Fibroblast of peridontal ligament (primary cell): Measurements from ENCODE around the gene SEMA3C.
A peak's percentile ranks its signal among the peaks of the same experiment; 100 is the strongest.

ENCODE experiments used
- DNase-seq: peaks from one replicate; pipeline ENCODE4 v3.0.0-alpha.2; 2010; ENCODE audit errors: extremely low read depth

SEMA3C gene

DNA sequence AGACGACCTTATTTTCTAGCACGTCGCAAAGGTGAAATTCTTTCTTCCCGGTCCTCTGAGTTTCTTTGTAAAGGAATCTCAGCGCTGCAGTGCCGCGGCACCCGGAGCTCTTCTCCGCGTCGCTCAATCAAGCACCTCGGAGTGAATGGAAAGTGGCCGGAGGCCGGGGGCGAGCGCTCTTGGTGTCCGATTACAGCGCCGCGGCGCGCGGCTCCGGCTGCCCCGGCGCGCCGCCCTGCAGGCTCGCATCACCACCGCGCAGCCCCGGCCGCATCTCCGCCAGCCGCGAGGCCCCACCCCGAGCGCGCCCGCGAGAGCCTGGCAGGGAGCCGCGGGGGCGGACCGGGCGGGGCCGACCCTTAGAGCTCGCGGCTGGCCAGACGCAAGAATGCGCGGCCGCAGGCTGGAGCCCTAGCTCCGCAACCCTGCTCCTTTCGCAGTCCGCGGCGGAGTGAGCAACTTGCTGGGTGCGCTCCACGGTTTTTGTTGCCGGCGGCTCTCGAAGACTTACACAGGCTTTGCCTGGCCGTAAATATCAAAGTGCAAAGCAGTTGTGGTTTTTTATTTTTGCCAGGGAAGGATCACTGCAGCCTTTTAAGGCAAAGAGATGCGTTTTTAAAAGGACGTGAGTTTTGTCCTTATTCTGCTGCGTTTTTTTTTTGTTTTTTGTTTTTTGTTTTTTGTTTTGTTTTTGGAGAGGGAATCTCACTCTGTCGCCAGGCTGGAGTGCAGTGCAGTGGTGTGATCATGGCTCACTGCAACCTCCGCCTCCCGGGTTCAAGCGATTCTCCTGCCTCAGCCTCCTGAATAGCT is at the start of gene SEMA3C:
SEMA3C (minus strand) TSS at position 143 of the 813 bp plus-strand sequence. CDS start 2,270 bp downstream, outside the sequence.
- peak; percentile 94 for DNase-seq

DNA sequence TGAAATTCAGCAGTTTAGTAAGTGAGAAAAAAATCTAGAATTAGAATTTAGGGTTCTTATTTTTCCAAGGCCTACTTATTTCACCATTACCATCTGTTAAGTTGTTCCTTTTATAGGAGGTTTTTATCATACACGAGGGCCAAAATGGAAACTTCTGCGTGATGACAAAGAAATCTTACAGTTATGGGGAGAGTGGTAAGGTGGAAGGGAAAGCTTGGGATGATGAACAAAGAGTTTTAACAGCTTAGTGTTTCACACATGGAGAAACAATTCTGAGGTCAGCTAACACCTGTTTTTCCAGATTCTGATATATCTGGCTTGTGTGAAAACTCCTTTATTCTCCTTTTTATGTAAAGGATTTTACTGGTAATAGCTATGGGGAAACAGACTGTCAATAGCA is 49.8 kb upstream of the SEMA3C start:
- DNase-seq, result no peak

DNA sequence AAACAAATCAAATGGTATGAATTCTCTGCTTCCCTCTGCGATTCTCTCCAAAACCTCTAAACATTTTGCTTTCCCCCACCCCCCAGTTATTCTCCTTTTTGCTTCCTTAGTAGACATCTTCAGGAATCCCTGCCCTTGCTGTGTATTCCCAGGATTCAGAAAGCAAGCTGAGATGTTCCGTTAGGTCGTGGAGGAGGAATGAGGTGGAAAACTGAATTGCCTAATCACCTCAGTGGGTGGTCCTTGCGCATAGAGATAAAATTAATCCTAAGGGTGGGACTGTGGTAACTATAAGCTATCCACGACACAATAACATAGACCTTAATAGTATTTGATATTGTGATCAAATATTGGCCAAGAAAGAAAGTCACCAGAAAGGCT is 49.1 kb upstream of the SEMA3C start:
- peak; percentile 22 for DNase-seq

DNA sequence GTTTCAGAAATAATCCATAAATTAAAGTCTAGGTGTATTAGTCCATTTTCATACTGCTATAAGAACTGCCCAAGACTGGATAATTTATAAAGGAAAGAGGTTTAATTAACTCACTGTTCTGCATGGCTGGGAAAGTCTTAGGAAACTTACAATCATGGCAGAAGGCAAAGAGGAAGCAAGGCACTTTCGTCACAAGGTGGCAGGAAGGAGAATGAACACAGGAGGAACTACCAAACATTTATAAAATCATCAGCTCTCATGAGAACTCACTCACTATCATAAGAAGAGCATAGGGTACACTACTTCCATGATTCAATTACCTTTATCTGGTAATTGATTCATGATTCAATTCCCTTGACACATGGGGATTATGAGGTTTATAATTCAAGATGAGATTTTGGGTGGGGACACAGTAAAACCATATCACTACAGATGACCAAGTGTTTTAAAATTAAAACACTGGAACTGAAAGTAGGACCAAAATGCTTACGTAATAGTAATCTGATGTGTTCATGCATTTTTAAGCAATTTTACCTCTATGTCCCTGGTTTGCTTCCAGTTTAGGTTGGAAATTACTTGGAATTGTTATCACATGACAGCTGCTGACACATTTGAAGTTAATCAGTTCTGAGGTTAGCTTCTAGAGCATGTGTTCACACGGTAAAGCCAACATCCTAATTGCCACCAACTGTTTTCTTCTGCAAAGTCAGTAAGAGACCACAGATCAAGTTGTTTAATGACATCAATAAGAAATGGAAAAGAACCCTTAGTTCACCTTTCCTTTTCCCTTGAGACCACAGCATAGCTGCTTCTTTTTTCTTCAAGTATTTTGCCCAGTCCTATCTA is 48.4 kb upstream of the SEMA3C start:
- DNase-seq, result peak; percentile 71

DNA sequence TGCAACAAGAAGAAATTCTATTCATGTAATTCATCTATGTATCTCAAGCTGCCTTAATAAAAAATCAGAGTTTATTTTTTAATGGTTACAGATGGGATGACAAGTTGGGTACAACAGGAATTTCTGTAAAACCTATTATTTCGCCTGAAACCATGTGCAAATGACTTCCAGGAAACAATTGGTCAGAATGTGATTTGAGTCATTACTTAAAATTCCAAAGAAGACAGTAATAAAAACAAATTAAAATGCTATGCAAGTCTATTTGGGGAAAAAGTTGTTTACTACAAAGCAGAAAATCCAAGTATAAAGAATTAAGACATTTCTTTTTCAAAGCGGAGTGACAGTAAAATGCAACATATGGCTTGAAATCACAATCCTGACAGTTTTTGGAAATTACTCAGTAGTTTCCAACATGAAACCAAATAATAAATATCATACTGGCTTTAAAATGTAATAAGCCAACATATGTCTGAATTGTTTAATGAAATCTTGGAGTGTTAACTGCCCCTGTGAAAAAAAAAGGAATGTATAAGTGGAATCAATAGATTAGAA is 41.5 kb upstream of the SEMA3C start:
- peak; percentile 36 for DNase-seq

DNA sequence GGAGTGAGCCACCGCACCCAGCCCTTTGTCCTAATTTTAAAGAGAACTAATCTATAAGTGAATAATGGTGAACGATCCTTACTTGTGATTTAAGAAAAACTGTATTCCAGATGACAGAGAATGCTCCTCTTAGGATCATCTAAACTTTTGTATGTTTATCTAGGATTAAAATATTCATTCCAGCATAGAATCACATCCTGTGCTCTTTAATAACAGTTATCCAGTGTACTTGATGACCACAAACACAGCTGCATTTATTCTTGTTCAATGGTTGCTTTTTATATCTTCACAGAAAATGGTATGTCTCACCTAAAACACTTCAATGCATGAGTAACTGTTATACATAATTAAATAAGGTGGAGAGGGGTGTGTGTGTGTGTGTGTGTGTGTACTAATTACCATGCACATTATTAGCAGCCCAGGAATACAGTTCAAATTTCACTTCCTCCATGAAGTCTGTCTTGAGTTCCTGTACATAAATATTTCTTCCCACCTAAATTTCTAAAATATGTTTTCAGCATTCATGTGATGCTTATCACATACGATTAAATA is 38.5 kb upstream of the SEMA3C start:
- DNase-seq, result no peak

DNA sequence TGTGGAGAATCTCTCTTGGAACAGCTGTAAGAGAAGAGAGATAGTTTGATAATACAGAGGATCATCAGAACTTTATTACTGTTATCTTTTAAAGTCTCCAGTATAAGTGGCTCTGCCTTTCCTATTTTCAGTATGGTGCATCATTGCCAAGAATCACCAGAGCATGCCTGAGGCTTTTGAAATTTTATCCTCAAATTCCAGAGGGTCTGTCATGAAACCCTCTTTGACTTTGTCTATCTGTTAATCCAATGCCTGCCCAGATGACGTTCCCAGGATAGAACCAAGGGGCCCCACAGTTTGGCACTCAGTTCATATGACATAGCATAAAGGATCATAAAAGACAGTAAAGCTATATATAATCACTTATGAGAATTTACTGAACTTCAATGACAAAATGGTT is 35.3 kb upstream of the SEMA3C start:
- no peak for DNase-seq

DNA sequence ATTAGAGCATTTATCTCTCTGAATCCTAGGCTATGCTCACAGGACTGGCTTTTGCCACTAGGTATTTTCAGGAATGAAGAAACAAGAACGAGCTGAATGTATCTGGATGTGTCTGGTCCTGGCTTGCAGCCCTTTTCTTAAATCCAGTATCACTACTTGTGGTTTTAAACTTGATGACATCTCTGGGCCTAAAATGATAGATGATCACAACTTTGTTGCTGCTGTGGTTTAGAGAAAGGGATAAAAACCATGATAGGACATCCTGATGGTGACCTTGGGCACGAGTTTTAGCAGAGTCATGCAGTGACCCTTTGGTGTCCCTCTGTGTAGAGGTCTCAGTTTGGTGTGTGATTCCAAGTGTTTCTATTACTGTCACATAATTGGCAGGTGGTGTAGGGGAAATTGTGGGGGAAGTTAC is 31.7 kb upstream of the SEMA3C start:
- no peak for DNase-seq

DNA sequence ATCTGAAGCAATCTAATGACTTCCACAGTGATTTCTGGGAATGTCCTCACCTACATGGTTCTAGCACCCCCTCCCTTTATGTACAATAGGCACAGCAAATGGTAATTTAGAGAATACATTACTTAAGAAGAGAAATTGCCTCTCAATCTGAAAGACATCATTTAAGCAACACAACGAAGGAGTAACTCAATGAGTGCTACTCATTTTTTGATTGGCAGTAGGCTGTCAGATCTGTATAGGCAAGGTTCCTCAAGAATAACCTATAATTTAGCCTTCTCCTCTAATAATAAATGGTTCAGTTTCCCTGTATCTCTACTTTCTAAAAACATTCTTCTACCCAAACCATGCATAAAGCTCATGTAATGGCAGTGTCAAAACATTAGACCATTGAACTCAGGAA is 30.6 kb upstream of the SEMA3C start:
- DNase-seq, result no peak

DNA sequence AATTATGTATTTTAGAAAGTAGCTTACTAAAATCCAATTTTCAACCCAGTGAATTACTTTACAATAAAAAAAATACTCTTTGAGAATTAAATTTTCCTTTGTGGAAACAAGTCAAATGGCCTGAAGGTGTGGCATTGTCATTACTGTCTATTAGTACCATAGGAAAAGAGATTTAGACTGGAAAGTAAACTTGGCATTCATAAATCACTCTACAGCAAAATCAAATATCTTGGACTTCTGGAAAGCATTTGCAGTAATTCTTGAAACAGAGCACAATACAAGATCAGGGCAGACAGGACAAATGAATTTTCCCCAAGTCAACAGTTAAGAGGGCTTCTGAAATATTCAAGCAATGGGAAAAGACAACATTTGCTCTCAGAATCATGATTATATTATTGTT is 28.0 kb upstream of the SEMA3C start:
- DNase-seq, result no peak

DNA sequence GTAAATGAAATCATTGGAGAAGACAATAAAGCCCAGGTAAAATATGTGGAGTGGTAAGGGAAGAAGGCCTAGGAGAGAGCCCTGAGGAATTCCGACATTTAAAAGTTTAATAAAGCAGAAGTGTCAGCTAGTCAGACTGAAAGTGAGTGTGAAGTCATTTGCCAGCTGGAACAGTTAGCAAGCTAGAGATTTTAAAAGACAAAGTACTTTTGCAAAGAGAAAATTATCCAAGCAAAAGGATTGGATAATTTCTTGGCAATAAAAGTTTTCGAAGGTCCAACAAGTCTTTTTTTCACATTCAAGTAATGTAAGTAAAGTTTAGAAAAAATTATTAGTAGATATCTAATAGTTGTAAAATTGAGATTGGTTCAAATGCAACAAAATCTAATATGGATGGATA is 27.1 kb upstream of the SEMA3C start:
- DNase-seq, result no peak

DNA sequence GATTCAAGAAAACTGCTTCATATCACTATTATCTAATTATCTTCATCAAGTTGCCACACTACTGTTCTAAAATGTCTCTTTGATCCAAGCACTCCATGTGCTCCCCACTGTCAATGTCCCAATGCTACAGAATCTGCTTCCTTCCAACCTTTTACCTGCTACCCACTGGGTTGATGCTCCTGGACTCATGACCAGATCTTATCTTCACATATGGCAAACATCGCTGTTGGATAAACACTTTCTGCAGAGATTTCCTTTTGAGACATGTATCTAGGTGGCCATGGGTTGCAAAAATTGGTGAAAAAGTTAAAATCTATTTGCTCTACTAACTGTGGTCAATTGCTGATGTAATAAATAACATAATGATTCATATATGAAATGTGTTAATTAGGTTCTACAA is 24.5 kb upstream of the SEMA3C start:
- DNase-seq, result no peak

DNA sequence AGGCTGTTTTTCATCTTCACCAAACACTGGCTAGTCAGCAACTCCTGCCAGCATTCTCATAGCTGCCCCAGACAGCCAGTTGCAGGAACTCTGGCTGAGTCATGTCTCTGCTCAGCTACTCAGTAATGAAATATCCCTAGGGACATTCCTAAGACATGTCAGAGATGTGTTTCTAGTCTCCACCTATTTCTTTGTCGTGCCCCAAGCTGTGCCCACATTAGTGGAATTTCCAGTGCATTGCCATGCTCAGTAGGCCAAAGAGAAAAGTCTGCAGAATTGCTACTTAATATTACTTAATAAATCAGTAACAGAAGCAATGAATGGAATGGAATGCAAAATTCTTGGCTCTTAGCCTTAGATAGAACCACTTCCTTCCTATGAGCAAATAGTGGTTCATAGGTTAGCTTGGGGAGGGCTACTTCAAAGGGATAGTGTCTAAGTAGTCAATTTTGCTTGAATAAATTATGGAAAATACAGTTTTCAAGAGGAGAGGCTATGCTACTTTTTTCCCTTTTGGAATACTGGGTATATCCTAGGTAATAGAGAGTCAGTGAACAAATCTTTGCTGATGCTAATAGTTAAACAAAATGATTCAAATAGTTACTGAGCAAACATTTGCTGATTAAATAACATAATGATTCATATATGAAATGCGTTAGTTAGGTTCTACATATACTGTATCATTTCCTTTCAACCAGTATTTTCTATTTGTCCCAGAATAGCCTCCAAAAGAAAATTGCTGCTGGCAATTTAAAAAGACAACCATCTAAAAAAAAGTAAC is 23.6 kb upstream of the SEMA3C start:
- DNase-seq, result peak; percentile 99

DNA sequence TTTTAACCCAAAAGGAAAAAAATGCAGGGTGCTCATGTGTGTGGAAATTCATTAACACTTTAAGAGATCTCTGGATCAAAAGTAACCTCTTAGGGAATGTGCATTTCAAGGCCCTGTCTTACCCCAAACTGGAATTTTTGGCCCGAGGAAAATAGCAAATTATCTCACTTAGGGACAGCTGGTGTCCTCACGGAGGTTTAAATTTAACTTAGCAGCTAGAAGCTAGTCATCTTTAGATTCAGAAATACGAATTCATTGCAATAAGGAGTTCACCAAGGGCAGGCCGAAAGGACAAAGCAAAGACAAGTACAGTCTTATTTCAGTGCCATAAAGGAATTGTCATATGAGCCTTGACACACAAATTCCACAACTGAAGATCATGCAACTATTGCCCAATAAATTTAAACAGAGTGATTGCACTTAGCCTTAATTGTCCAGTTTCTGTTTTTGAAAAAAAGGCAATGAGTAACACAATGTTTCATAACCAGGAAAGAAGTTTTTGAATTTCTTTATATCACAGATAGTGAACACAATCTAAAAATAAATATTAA is 22.4 kb upstream of the SEMA3C start:
- peak; percentile 95 for DNase-seq

DNA sequence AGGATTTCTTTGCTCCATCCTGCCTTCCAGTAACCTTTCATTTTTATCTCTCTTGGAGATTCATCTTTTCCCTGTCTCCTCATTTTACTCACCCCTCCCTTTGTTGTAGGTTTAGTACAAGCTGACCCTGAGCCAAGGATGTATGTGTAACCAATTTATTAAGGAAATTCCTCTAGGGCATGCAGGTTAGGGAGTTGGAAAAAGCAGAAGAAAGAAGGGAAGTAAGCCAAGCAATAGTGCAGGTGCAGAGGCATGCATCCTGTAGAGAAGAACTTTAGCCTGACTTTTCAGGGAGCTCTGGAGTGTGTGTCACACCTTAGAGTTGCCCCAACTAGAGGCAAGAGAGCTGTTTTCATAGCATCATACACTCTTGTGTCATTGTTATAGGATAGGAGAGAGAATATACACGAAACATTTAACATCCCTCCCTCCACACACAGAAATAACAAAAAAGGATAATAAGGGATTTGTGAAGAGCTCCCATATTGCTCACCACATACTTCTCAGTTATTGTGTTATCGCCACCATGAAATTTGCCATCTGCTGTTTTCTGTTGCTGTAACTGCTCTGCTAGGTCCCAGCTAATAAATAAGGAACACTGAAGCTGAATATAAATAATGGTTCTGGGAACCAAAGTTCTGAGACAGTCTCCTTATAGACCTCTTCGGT is 21.8 kb upstream of the SEMA3C start:
- no peak for DNase-seq

DNA sequence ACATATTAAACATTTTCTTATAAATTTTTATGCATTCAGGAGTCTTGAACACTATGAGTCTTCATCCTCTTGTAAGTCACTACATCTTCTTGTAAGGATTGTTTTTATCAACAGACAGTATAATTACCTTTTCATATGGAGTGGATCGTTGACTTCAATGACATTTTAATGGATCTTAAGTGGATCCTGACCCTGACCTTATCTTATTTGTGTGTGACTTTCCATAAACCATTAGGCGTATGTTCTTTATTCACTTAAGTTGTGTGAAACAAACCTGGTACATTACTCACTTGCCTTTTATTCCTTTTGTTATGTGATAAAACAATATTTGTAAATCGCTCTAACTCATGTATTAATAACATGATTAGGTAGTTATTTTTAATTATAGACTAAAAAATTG is 18.5 kb upstream of the SEMA3C start:
- DNase-seq, result no peak

DNA sequence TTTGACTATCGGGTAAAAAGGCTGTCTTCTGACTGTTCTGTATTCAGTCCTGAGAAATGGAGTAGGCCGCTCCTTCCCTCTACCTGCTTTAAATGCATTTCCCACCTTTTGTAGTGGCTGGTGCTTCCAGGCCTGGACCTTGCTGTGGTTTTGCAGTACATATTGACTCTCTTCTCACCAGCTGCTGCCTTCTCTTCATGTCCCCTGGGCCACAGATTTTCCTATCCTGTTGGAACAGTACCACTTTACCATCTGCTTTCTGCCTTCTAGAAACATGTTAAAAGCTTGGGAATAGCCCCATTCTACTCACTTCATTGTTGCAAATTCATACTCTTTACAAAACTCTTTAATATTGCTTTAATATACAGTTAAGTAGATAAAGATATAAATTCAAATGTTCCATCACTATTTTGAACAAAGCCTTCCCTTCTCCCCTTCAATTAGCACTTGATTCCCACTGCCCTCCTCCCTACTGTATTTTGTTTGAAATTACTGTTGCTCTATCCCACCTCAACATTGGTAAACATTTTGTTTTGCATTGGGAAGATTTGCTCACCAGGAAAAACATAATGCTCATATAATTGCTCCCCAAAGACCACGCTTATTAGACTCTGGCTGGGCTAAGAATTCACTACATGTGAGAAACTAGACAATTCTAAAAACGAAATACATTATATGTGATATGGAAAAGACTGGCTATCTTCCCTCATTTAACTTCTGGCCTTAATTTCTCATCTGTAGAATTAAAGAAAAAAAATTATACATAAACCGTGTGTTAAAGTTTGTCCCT is 17.3 kb upstream of the SEMA3C start:
- DNase-seq, result no peak

DNA sequence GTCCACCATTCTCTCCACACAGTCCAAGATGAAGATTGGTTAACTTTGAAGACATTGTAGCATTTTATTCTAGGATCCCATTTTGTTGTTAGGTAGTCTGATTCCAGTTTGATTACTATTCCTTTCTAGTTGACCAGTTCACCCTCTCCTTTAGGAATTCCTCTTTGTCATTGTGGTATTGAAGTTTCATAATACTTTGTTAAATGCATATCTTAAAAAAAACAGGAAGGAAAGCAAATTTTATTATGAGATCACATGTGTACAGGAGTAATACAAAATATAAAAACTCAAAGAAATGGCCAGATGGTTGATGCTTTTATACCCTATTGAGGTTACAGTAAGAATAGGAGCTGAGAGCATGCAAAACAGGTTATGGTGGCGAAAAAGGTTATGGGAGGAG is 15.5 kb upstream of the SEMA3C start:
- DNase-seq, result peak; percentile 69

DNA sequence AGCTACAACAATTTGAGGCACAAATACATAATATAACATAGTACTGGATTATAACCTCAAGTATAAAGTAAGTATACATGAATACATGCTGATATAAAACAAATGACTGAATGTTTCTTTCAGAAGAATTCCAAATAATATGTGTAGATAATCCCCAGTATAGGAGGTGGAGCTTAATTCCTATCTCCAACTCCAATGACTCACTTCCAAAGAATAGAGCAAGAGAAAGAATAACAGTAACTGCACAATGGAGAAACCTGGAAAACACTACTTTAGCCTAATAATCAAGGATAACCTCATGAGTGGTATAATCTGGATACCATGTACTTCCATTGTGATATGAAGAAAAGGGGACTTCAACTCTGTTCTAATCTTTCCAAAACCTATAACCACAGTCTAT is 13.7 kb upstream of the SEMA3C start:
- no peak for DNase-seq

DNA sequence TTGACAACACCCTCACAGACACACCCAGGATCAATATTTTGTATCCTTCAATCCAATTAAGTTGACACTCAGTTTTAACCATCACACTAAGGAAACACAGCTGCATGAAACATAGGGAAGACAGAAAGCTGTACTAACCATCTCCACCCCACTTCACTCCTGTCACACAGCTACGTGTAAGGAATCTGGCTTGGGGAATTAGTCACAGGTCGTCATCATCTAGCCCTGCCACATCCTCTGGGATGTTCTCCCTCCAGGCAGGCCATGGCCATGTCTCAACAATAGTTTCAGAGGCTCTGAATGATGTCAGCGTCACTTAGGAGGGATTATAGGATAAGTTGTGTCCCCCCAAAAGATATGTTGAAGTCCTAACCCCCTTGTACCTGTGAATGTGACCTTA is 10.8 kb upstream of the SEMA3C start:
- no peak for DNase-seq
